ENCODE results near the gene HOXC5.

Gene HOXC5

DNA sequence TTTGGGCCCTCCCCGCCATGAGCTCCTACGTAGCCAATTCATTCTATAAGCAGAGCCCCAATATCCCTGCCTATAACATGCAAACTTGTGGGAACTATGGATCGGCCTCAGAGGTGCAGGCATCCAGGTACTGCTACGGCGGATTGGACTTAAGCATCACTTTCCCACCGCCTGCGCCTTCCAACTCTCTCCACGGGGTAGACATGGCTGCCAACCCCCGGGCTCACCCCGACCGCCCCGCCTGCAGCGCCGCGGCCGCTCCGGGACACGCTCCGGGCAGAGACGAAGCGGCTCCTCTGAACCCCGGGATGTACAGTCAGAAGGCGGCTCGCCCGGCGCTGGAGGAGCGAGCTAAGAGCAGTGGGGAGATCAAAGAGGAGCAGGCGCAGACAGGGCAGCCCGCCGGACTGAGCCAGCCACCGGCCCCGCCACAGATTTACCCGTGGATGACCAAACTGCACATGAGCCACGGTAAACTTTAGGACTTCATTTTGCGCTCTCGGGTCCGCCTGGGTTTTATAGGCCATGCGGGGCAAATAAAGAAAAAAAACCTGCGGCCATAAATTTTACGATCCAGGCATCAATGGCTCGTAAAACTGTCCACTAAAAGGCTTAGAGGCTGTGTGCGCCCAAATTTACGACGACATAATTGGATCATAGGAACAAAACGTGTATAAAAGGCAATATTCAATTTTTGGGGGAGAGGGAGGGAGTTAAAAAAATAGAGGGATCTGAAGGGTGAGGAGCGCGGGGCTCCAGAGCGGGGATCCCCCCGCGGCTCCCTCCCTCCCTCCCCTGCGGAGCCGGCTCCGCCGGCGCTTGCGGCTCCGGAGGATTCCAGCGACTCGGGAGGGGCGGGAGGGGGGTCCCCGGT lies 493 bp downstream of the HOXC5 start:
- peak overlapping the region; percentile 23 for H3K4me3 ChIP-seq (replicated peaks; ENCODE audit: low read depth, low read length)
- DNase-seq (ENCODE audit: low read depth), result no peak
- TF ChIP-seq, protein P1, sequence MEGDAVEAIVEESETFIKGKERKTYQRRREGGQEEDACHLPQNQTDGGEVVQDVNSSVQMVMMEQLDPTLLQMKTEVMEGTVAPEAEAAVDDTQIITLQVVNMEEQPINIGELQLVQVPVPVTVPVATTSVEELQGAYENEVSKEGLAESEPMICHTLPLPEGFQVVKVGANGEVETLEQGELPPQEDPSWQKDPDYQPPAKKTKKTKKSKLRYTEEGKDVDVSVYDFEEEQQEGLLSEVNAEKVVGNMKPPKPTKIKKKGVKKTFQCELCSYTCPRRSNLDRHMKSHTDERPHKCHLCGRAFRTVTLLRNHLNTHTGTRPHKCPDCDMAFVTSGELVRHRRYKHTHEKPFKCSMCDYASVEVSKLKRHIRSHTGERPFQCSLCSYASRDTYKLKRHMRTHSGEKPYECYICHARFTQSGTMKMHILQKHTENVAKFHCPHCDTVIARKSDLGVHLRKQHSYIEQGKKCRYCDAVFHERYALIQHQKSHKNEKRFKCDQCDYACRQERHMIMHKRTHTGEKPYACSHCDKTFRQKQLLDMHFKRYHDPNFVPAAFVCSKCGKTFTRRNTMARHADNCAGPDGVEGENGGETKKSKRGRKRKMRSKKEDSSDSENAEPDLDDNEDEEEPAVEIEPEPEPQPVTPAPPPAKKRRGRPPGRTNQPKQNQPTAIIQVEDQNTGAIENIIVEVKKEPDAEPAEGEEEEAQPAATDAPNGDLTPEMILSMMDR (IDR thresholded peaks at IDR 0.05; ENCODE audit: low read length, missing control alignments), result no peak

DNA sequence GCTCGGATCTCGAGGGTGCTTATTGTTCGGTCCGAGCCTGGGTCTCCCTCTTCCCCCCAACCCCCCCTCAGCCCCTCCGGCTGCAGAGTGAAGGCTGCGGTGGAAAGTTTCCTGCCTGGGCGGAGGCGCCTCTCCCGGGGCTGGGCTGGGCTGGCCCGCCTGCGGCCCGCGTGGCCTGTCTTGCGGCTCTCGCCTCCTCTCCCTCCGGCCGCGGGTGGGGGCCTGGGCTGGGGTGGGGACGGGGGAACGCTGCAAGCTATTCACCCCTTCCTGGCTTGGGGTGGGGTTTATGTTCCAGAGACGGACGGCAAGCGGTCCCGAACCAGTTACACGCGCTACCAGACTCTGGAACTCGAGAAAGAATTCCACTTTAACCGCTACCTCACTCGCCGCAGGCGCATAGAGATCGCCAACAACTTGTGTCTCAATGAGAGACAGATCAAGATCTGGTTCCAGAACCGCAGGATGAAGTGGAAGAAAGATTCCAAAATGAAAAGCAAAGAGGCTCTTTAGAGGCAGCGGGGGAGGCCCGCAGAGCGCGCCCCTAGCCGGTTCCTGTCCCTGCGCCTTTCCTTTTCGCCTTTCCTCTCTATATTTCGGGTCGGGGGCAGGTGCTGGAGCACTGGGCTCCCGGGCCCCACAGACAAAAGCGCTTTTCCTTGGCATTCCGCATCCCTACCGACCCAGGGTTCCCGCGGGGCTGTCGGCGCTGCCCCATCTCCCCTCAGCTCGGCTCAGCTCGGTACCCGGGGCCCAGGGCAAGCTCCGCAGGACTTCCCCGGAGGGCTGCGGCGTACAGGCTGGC lies 1.3 kb downstream of the HOXC5 start:
- TF ChIP-seq, protein P1 (IDR thresholded peaks at IDR 0.05; ENCODE audit: low read length, missing control alignments), result no peak
- no peak overlapping the region for H3K4me3 ChIP-seq (replicated peaks; ENCODE audit: low read depth, low read length)
- DNase-seq (ENCODE audit: low read depth), result no peak

DNA sequence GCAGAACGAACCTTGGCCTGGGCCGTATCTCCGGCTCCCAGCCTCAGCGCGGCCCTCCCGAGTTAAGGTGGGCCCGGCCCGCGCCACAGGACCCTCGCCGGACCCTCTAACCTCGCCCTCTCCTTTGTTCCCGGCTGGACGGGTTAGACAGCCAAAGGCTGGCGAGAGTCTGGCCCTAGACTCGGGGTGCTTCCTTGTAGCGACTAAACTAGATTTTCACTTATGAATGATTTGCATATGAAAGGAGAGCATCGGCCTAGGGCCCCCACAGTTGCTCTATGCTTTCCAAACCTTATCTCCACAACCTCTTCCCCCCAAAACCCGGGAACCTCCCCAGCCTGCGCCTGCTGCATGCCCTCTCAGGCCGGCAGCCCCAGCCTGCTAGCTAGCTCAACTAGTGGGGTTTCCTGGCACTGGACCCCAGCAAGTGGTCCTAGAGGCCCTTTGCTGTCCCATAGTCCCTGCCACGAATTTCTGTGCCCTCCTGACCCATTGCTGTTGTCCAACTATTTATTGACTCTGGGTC lies 2.0 kb downstream of the HOXC5 start:
- no peak overlapping the region for H3K4me3 ChIP-seq (replicated peaks; ENCODE audit: low read depth, low read length)
- no peak for DNase-seq (ENCODE audit: low read depth)
- TF ChIP-seq, protein P1 (IDR thresholded peaks at IDR 0.05; ENCODE audit: low read length, missing control alignments), result no peak

DNA sequence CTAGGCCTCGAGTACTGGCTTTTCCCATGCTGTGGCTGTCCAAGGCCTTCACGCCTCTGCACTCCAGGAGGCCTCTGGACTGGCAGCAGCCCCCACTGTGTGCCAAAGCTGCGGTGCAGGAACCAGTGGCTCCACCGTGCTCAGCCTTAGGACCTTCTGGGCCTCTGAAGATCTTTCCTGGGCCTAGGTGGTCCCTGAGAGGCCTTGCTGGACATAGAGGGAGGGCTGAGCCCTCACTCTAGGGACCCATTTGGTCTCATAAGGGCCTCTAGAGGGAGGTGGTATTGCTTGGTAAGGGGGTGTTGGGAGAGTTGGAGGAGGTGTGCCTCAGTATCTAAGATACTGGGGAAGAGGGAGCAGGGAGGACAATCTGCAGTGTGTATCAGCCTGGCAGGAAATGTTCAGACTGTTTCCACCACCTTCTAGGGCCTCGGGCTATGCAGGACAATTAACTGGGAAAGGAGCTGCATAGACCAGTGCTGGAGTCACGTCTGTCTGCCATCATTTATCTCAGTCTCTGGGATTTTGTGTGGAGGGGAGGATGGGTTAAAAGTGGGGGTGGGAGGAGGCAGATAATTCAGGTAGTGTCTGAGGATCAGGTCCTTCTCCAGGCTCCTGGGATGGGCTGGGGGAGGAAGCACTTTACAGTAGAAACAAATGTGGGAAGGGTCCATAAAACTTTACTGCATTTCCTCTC lies 2.9 kb downstream of the HOXC5 start:
- no peak overlapping the region for H3K4me3 ChIP-seq (replicated peaks; ENCODE audit: low read depth, low read length)
- TF ChIP-seq, protein P1 (IDR thresholded peaks at IDR 0.05; ENCODE audit: low read length, missing control alignments), result no peak
- no peak for DNase-seq (ENCODE audit: low read depth)

DNA sequence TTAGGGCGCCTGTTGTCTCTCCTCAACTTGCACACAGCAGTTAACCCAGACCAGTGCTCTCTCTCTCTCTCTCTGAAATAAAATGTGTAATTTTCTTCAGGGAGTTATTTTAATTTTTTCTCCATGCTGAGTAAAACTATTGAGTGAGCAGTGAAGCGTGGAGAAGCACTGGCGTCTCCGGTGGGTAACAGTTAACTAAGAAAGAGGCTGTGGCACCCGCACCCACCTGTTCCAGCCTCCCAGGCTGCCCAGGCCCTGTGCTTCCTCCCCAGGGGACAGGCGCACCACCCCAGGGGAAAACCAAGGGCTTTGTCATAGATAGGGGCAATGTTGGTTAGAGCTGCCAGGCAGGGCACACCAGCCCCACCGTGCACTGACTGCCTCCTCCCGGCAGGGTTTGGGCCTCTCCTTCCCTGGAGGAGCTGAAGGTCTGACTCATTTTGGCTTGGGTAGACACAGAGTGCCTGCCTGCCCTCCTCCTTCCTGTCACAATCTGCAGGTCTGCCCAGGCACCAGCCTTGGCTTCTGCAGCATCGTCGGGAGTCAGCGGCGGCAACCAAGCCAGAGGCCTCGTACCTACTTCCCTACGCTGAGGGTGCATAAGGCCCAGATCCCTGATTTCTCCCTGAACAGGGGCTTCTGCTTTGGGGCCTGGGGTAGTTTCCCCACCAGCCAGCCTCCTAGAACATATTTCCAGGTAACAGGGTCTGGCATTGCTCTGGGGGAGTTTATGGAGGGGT lies 3.9 kb downstream of the HOXC5 start:
- no peak overlapping the region for H3K4me3 ChIP-seq (replicated peaks; ENCODE audit: low read depth, low read length)
- DNase-seq (ENCODE audit: low read depth), result no peak
- TF ChIP-seq, protein P1 (IDR thresholded peaks at IDR 0.05; ENCODE audit: low read length, missing control alignments), result no peak

All from fibroblast of pulmonary artery (primary cell).